ENCODE results near the gene POLDIP2. TPM values are rescaled to one million over a fixed set of nuclear protein-coding genes. Genes with fewer than 3 reads are reported as not detected.

POLDIP2 gene
- total and polyA plus RNA-seq, 7 donors, result 172 to 299 (median 196) TPM

- H3K27me3 ChIP-seq (ENCODE audit: insufficient read depth in 3 of 3, low read length in 2 of 3), result no peaks in the 10 kb centered on the region
- no peak for TF ChIP-seq CTCF (IDR thresholded peaks at IDR 0.05)
- no peaks in the 10 kb centered on the region for H3K9me3 ChIP-seq
- peaks cover 11 to 68% of the 10 kb centered on the region in 2 donors for H3K36me3 ChIP-seq (ENCODE audit: insufficient read depth in 1 of 2, low read depth in 1 of 2)
- no peak overlapping the region for H3K27ac ChIP-seq
- H3K4me1 ChIP-seq, result peaks cover 1% of the 10 kb centered on the region
- H3K4me3 ChIP-seq, result no peak overlapping the region
- DNase-seq (no peak), ATAC-seq (no peak)
- WGBS, 3 donors, result 82 to 88% (median 82%) methylated on average over 8 of the region's 8 CpGs
- intact Hi-C loops (cut with DNase I), result no loop called here
Observed at GRCh38 chr17:28363776-28364650, 6.7 kb upstream of the POLDIP2 start.

GRCh38 chr17:28363186-28363585 is 5.9 kb upstream of the POLDIP2 start:
- H3K4me3 ChIP-seq, result no peak overlapping the region
- intact Hi-C loops (cut with DNase I), result no loop called here
- H3K36me3 ChIP-seq (ENCODE audit: insufficient read depth in 1 of 2, low read depth in 1 of 2), result peaks cover 11 to 72% of the 10 kb centered on the region in 2 donors
- ATAC-seq, result no peak
- no peak for TF ChIP-seq CTCF (IDR thresholded peaks at IDR 0.05)
- WGBS, 3 donors, result 83 to 88% (median 86%) methylated on average over 5 of the region's 5 CpGs
- DNase-seq, result no peak
- H3K4me1 ChIP-seq, result peaks cover 9% of the 10 kb centered on the region
- no peaks in the 10 kb centered on the region for H3K9me3 ChIP-seq
- H3K27ac ChIP-seq, result no peak overlapping the region
- no peaks in the 10 kb centered on the region for H3K27me3 ChIP-seq (ENCODE audit: insufficient read depth in 3 of 3, low read length in 2 of 3)

- intact Hi-C loops (cut with DNase I), result loop anchor here in 1 of 2 donors (2.0 kb wide), 1 partner anchor 21 kb away; no protein-coding TSS in a partner anchor
- ATAC-seq (no peak), DNase-seq (no peak)
- peak overlapping the region; percentile 100 for H3K4me3 ChIP-seq
- H3K9me3 ChIP-seq, result no peaks in the 10 kb centered on the region
- H3K27me3 ChIP-seq (ENCODE audit: insufficient read depth in 3 of 3, low read length in 2 of 3), result no peaks in the 10 kb centered on the region
- H3K4me1 ChIP-seq, result peaks cover 26% of the 10 kb centered on the region
- no peak for TF ChIP-seq CTCF (IDR thresholded peaks at IDR 0.05)
- WGBS, 3 donors, result 1 to 4% (median 3%) methylated on average over 4 of the region's 4 CpGs
- peaks cover 19 to 71% of the 10 kb centered on the region in 2 donors for H3K36me3 ChIP-seq (ENCODE audit: insufficient read depth in 1 of 2, low read depth in 1 of 2)
- H3K27ac ChIP-seq, result peak overlapping the region; percentile 97
Observed at GRCh38 chr17:28357901-28358197, 522 bp upstream of the POLDIP2 start.

- no peaks in the 10 kb centered on the region for H3K9me3 ChIP-seq
- DNase-seq (no peak), ATAC-seq (no peak)
- intact Hi-C loops (cut with DNase I), result no loop called here
- WGBS, 3 donors, result 93 to 94% (median 94%) methylated on average over 7 of the region's 7 CpGs
- H3K4me1 ChIP-seq, result no peaks in the 10 kb centered on the region
- peaks cover 28 to 100% of the 10 kb centered on the region in 2 donors for H3K36me3 ChIP-seq (ENCODE audit: insufficient read depth in 1 of 2, low read depth in 1 of 2)
- no peak for TF ChIP-seq CTCF (IDR thresholded peaks at IDR 0.05)
- H3K27ac ChIP-seq, result no peak overlapping the region
- H3K27me3 ChIP-seq (ENCODE audit: insufficient read depth in 3 of 3, low read length in 2 of 3), result no peaks in the 10 kb centered on the region
- no peak overlapping the region for H3K4me3 ChIP-seq
Observed at GRCh38 chr17:28350271-28350670, 7.1 kb downstream of the POLDIP2 start.

Measured in psoas muscle (tissue), 8 donors.